Measurements from ENCODE around the gene SPATA17.

DNA sequence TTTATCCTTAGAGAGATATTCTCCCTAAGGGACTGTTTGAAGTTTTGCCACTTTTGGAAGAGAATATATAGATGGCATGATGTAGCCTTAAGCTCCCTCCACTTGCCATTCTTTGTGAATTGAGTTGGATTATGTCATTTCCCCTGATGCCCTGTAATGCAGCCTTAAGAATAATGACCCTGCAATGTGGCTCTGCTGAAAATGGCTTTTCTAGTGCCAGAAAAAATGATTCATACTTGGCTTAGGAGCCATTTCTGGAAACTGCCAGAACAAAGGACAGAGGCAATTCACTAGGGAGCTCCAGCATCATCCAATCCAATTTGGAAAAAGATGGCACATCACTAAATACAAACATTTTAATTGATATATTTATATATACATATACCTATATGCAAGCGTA lies 265.3 kb downstream of the SPATA17 start:
- TF ChIP-seq POLR2A (IDR thresholded peaks at IDR 0.05; ENCODE audit: low read depth, low read length) (no peak), TAF1 (IDR thresholded peaks at IDR 0.05; ENCODE audit: low read depth, low read length) (no peak), POLR2AphosphoS5 (IDR thresholded peaks at IDR 0.05; ENCODE audit: low read depth, low read length) (no peak), PAX5 (IDR thresholded peaks at IDR 0.05; ENCODE audit: insufficient read depth, low read length, severe bottlenecking) (no peak)

Measured in GM12891 (cell line).